H1 (cell line): ENCODE measurements around the gene PRRX1. TPM values are rescaled to one million over a fixed set of nuclear protein-coding genes. Genes with fewer than 3 reads are reported as not detected.

Source experiments
- ASH2L ChIP-seq: fragments of 200-600, 300-600 bp; sonication (generic); IDR thresholded peaks from one replicate; pipeline ENCODE4 v1.7.1; 2017; ENCODE audit warnings: low read length
- BRCA1 ChIP-seq: IDR thresholded peaks from 2 replicates; pipeline ENCODE4 v1.6.1; 2012; ENCODE audit warnings: low read depth, low read length, improper control_type of control experiment
- CHD7 ChIP-seq: fragments of 300-600 bp; sonication (generic); IDR thresholded peaks from 2 replicates; pipeline ENCODE4 v1.7.1; 2012; ENCODE audit warnings: low read length, moderate library complexity, mild to moderate bottlenecking, inconsistent platforms; ENCODE audit not compliant: insufficient replicate concordance
- CTCF ChIP-seq, 3 experiments: IDR thresholded peaks; 1 replicate in 2 of 3; 2 replicates in 1 of 3; pipeline versions ENCODE4 v1.5.1 to v1.6.1; 2011; ENCODE audit warnings: low read length in 3 of 3, mild to moderate bottlenecking in 3 of 3, inconsistent platforms in 2 of 3, low read depth in 1 of 3, moderate library complexity in 1 of 3; ENCODE audit not compliant: insufficient read depth in 1 of 3; ENCODE audit errors: control extremely low read depth in 1 of 3
- JUN ChIP-seq: IDR thresholded peaks from 2 replicates; pipeline ENCODE4 v1.6.1; 2011; ENCODE audit warnings: low read depth, mild to moderate bottlenecking, improper control_type of control experiment, low read length
- PHF8 ChIP-seq: fragments of 200-600 bp; sonication (generic); conservative IDR thresholded peaks from 2 replicates; pipeline ENCODE4 v1.7.1; 2012; ENCODE audit warnings: low read depth, mild to moderate bottlenecking, inconsistent platforms, low read length, moderate library complexity
- POLR2A ChIP-seq, 2 experiments: IDR thresholded peaks; 1 replicate in 1 of 2; 2 replicates in 1 of 2; pipeline ENCODE4 v1.6.1; 2011; ENCODE audit warnings: low read depth in 2 of 2, low read length in 2 of 2, mild to moderate bottlenecking in 2 of 2; ENCODE audit errors: control extremely low read depth in 1 of 2
- POLR2AphosphoS5 ChIP-seq: IDR thresholded peaks from 2 replicates; pipeline ENCODE4 v1.6.1; 2011; ENCODE audit warnings: low read depth, low read length
- RFX5 ChIP-seq: IDR thresholded peaks from 2 replicates; pipeline ENCODE4 v1.6.1; 2011; ENCODE audit warnings: low read depth, low read length, improper control_type of control experiment, borderline replicate concordance
- SP2 ChIP-seq: IDR thresholded peaks from 2 replicates; pipeline ENCODE4 v1.6.1; 2012; ENCODE audit warnings: mild to moderate bottlenecking, low read length, inconsistent platforms
- polyA plus RNA-seq, 7 experiments: library from polyadenylated mRNA; depleted of rRNA in 3 of 7; stranded (reverse) in 5 of 7; unstranded in 2 of 7; fragments of >200 nt in 5 of 7; fragments of 200-250 nt in 2 of 7; gene quantifications; 1 replicate in 5 of 7; 2 replicates in 1 of 7; 4 replicates in 1 of 7; pipeline versions ENCODE4 v1.2.1 to v1.2.3, GENCODE V29; 2011 to 2013; ENCODE audit warnings: missing spikeins in 2 of 7, mixed read lengths in 2 of 7
- total RNA-seq: library from RNA; stranded (reverse); fragmentation: NEBNext Ultra II Directional; extraction: Animal tissue kit (Norgen Biotek cat#: 25700); gene quantifications from 2 replicates; pipeline ENCODE4 v1.2.1, GENCODE V29; 2021

The PRRX1 gene
- total and polyA plus RNA-seq, 2 of the 8 experiments (the other 6 are each of a cell fraction or from before 2014, with no cell fraction given): not detected

DNA sequence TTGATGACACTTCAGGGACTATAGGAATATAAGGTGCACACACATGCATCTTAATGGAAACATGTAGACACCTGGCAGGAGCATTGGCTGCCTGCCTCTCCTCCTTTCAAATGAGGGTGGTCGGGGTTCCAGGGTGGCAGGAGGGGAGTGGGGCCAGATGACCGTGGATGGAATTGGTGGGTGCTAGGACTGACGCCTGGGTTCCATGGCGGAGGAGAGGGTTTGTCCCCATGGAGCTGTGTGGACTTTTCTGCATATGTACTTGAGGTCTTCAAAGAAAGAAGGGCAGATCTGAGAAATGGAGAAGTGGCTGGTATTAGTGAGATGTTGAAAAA is 7.7 kb downstream of the PRRX1 start (continued):
- TF ChIP-seq CHD7 (no peak), RFX5 (no peak), POLR2AphosphoS5 (no peak), POLR2A (IDR thresholded peaks at IDR 0.05; ENCODE audit: control extremely low read depth in 1 of 2, low read depth in 2 of 2, low read length in 2 of 2) (no peak), JUN (no peak), PHF8 (no peak), ASH2L (no peak), CTCF (IDR thresholded peaks at IDR 0.05; ENCODE audit: control extremely low read depth in 1 of 3, insufficient read depth in 1 of 3, low read depth in 1 of 3, low read length in 3 of 3) (no peak), SP2 (no peak), BRCA1 (no peak)
